Activated CD8-positive, alpha-beta T cell treated with anti-CD3 and anti-CD28 coated beads, Interleukin-2, amount 10 ng/mL, durations not matched to agents 7 days and 5 days (primary cell): ENCODE data around the gene AGBL2. TPM values are rescaled to one million over a fixed set of nuclear protein-coding genes. Genes with fewer than 3 reads are reported as not detected.

Source experiments
- ATAC-seq: fragments of 150-1000 bp; cut with Tn5 transposase; one replicate; pipeline ENCODE4 v1.10.0; 2021; ENCODE audit warnings: moderate library complexity
- CTCF ChIA-PET: fragments of 350-600 bp; sonication (Branson Sonifier 250); formaldehyde crosslinking; loops from one replicate; lab custom pipeline; 2021; ENCODE audit warnings: antibody characterized with exemption; lab: Charles Lee
- POLR2A ChIA-PET: fragments of 350-600 bp; sonication (Branson Sonifier 250); formaldehyde crosslinking; loops from one replicate; lab custom pipeline; 2021; ENCODE audit warnings: antibody characterized with exemption; lab: Charles Lee
- DNase-seq: peaks from one replicate; pipeline ENCODE4 v3.0.0-alpha.2; 2020
- H3K27ac Mint-ChIP-seq: one replicate; pipeline ENCODE4 v1.8.0; 2021; ENCODE audit warnings: mild to moderate bottlenecking, mixed read lengths
- H3K27me3 Mint-ChIP-seq: one replicate; pipeline ENCODE4 v1.8.0; 2021; ENCODE audit warnings: low read depth, mixed read lengths
- H3K36me3 Mint-ChIP-seq: one replicate; pipeline ENCODE4 v1.8.0; 2021; ENCODE audit warnings: low read depth, mixed read lengths
- H3K4me1 Mint-ChIP-seq: one replicate; pipeline ENCODE4 v1.8.0; 2021; ENCODE audit warnings: low read depth, mixed read lengths
- H3K4me3 Mint-ChIP-seq: one replicate; pipeline ENCODE4 v1.8.0; 2021; ENCODE audit warnings: mild to moderate bottlenecking, mixed read lengths
- H3K9me3 Mint-ChIP-seq: one replicate; pipeline ENCODE4 v1.8.0; 2022; ENCODE audit warnings: mixed read lengths; ENCODE audit not compliant: insufficient read depth
- total RNA-seq, 2 experiments: library from RNA; stranded (reverse); gene quantifications; one replicate each; pipeline ENCODE4 v1.2.3, GENCODE V29; 2021

The AGBL2 gene
- total RNA-seq, 2 experiments from 2014 or later: 5.6 to 7.8 TPM

- CTCF ChIA-PET: interaction anchor here (0.6 to 0.9 kb wide), 2 partner anchors 10 to 137 kb away, joined by 3 read pairs; no protein-coding TSS in a partner anchor
- Mint-ChIP-seq H3K9me3 (no peaks in the 10 kb centered on the region), H3K4me3 (no peak overlapping the region), H3K4me1 (no peaks in the 10 kb centered on the region), H3K36me3 (peaks cover 51% of the 10 kb centered on the region), H3K27me3 (no peaks in the 10 kb centered on the region), H3K27ac (no peak overlapping the region)
- ATAC-seq (no peak), DNase-seq (no peak)
- POLR2A ChIA-PET: no interaction called here
These were observed 88.9 kb downstream of the AGBL2 start for GRCh38 chr11:47626234-47626633.

GRCh38 chr11:47620836-47621378 lies 94.3 kb downstream of the AGBL2 start:
- no peaks in the 10 kb centered on the region for H3K9me3 Mint-ChIP-seq
- no peak for DNase-seq
- H3K4me1 Mint-ChIP-seq: peaks cover 21% of the 10 kb centered on the region
- no peak for ATAC-seq
- ChIA-PET CTCF (interaction anchor here (0.6 kb wide), 1 partner anchor 247 kb away, joined by 3 read pairs; no protein-coding TSS in a partner anchor), POLR2A (no interaction called here)
- H3K27me3 Mint-ChIP-seq: no peaks in the 10 kb centered on the region
- peaks cover 40% of the 10 kb centered on the region for H3K36me3 Mint-ChIP-seq
- H3K4me3 Mint-ChIP-seq: no peak overlapping the region
- no peak overlapping the region for H3K27ac Mint-ChIP-seq

GRCh38 chr11:47617417-47617809 lies 97.8 kb downstream of the AGBL2 start:
- Mint-ChIP-seq H3K9me3 (no peaks in the 10 kb centered on the region), H3K27ac (no peak overlapping the region), H3K27me3 (no peaks in the 10 kb centered on the region), H3K4me1 (peaks cover 21% of the 10 kb centered on the region), H3K4me3 (no peak overlapping the region), H3K36me3 (peaks cover 27% of the 10 kb centered on the region)
- no peak for ATAC-seq
- ChIA-PET CTCF (interaction anchor here (1.0 to 1.9 kb wide), 8 partner anchors 11 to 243 kb away, joined by 3 to 8 read pairs (median 4); partner anchors contain the start of gene PTPMT1), POLR2A (interaction anchor here (0.6 kb wide), 1 partner anchor 74 kb away, joined by 3 read pairs; no protein-coding TSS in a partner anchor)
- no peak for DNase-seq

- H3K36me3 Mint-ChIP-seq: peaks cover 24% of the 10 kb centered on the region
These were observed 98.3 kb downstream of the AGBL2 start for GRCh38 chr11:47616726-47617416.

GRCh38 chr11:47615249-47615648 lies 99.9 kb downstream of the AGBL2 start:
- Mint-ChIP-seq H3K36me3 (peaks cover 17% of the 10 kb centered on the region), H3K4me1 (peaks cover 25% of the 10 kb centered on the region), H3K4me3 (no peak overlapping the region), H3K9me3 (no peaks in the 10 kb centered on the region), H3K27me3 (no peaks in the 10 kb centered on the region), H3K27ac (no peak overlapping the region)
- DNase-seq (no peak), ATAC-seq (no peak)
- ChIA-PET POLR2A (no interaction called here), CTCF (no interaction called here)

More at GRCh38 chr11:47616726-47617416, 98.3 kb downstream of the AGBL2 start:
- Mint-ChIP-seq H3K27me3 (no peaks in the 10 kb centered on the region), H3K4me3 (no peak overlapping the region), H3K9me3 (no peaks in the 10 kb centered on the region), H3K4me1 (peaks cover 21% of the 10 kb centered on the region), H3K27ac (no peak overlapping the region)
- CTCF ChIA-PET: interaction anchor here (0.6 to 1.9 kb wide), 10 partner anchors 10 to 243 kb away, joined by 3 to 8 read pairs (median 4); partner anchors contain the start of gene PTPMT1
- peak; percentile 44 for DNase-seq
- POLR2A ChIA-PET: no interaction called here
- ATAC-seq: no peak

GRCh38 chr11:47611348-47611794 lies 103.8 kb downstream of the AGBL2 start:
- DNase-seq (no peak), ATAC-seq (no peak)
- Mint-ChIP-seq H3K4me3 (no peak overlapping the region), H3K27me3 (peaks cover 3% of the 10 kb centered on the region), H3K27ac (no peak overlapping the region), H3K4me1 (peaks cover 16% of the 10 kb centered on the region), H3K36me3 (no peaks in the 10 kb centered on the region), H3K9me3 (no peaks in the 10 kb centered on the region)
- ChIA-PET CTCF (no interaction called here), POLR2A (no interaction called here)

GRCh38 chr11:47609675-47610074 lies 105.5 kb downstream of the AGBL2 start:
- no peak for ATAC-seq
- Mint-ChIP-seq H3K36me3 (no peaks in the 10 kb centered on the region), H3K4me3 (no peak overlapping the region), H3K27me3 (peaks cover 12% of the 10 kb centered on the region), H3K4me1 (peaks cover 11% of the 10 kb centered on the region), H3K9me3 (no peaks in the 10 kb centered on the region), H3K27ac (no peak overlapping the region)
- ChIA-PET POLR2A (no interaction called here), CTCF (no interaction called here)
- no peak for DNase-seq

Other genes with a start within 250 kb of the AGBL2 start
- gene CELF1, start 162.2 kb downstream of the AGBL2 start, total RNA-seq: 100 to 1,000 TPM; 104 to 111 TPM
- 10 to 100 TPM; 44.5 to 44.7 TPM for gene PTPMT1, start 149.8 kb downstream of the AGBL2 start, total RNA-seq
- gene KBTBD4, start 136.4 kb downstream of the AGBL2 start, total RNA-seq: 10 to 100 TPM; 17.7 to 20.7 TPM
- 100 to 1,000 TPM; 114 to 121 TPM for gene NDUFS3, start 136.3 kb downstream of the AGBL2 start, total RNA-seq
- gene FAM180B, start 128.7 kb downstream of the AGBL2 start, total RNA-seq: not detected
- gene C1QTNF4, start 121.0 kb downstream of the AGBL2 start, total RNA-seq: not detected
- gene MTCH2, start 72.8 kb downstream of the AGBL2 start, total RNA-seq: 100 to 1,000 TPM; 110 to 115 TPM
- 100 to 1,000 TPM; 129 to 136 TPM for gene FNBP4, start 52.0 kb upstream of the AGBL2 start, total RNA-seq
- gene NUP160, start 133.0 kb upstream of the AGBL2 start, total RNA-seq: 10 to 100 TPM; 67.8 to 70.8 TPM